Measurements from ENCODE around the gene MAP2K3.

DNA sequence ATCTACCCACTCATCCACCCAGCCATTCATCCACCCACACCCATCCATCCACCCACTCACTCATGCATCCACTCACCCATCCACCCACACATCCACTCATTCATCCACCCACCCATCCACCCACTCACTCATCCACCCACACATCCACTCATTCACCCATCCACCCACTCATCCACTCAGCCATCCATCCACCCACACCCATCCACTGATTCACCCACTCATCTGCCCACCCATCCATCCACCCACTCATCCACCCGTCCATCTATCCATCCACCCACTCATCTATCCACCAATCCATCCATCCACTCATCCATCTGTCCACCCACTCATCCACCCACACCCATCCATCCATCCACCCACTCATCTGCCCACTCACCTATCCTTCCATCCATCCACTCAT lies 48.6 kb upstream of the MAP2K3 start:
- TF ChIP-seq, protein P1, sequence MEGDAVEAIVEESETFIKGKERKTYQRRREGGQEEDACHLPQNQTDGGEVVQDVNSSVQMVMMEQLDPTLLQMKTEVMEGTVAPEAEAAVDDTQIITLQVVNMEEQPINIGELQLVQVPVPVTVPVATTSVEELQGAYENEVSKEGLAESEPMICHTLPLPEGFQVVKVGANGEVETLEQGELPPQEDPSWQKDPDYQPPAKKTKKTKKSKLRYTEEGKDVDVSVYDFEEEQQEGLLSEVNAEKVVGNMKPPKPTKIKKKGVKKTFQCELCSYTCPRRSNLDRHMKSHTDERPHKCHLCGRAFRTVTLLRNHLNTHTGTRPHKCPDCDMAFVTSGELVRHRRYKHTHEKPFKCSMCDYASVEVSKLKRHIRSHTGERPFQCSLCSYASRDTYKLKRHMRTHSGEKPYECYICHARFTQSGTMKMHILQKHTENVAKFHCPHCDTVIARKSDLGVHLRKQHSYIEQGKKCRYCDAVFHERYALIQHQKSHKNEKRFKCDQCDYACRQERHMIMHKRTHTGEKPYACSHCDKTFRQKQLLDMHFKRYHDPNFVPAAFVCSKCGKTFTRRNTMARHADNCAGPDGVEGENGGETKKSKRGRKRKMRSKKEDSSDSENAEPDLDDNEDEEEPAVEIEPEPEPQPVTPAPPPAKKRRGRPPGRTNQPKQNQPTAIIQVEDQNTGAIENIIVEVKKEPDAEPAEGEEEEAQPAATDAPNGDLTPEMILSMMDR (IDR thresholded peaks at IDR 0.05) = no peak
- TF ChIP-seq EP300 (IDR thresholded peaks at IDR 0.05) (no peak), POLR2A (IDR thresholded peaks at IDR 0.05; ENCODE audit: low read depth) (no peak)

Data from esophagus muscularis mucosa (tissue), 4 donors.